GM12874 (cell line): ENCODE data around the gene CACNB2.

ENCODE experiments used
- CTCF ChIP-seq: IDR thresholded peaks from 2 replicates; pipeline ENCODE4 v1.5.1; 2011; ENCODE audit warnings: low read depth, mild to moderate bottlenecking, control low read depth, low read length, moderate library complexity; ENCODE audit not compliant: insufficient read depth

Gene CACNB2

GRCh38 chr10:18134921-18135320, 5.3 kb upstream of the CACNB2 start:
- no peak for TF ChIP-seq CTCF

GRCh38 chr10:18136073-18136791, 4.0 kb upstream of the CACNB2 start:
- TF ChIP-seq CTCF: no peak

- TF ChIP-seq CTCF: no peak
Observed at GRCh38 chr10:18137111-18137510, 3.1 kb upstream of the CACNB2 start.

GRCh38 chr10:18140957-18141845, 977 bp downstream of the CACNB2 start:
- no peak for TF ChIP-seq CTCF

GRCh38 chr10:18142151-18142550, 1.9 kb downstream of the CACNB2 start:
- no peak for TF ChIP-seq CTCF

GRCh38 chr10:18144396-18144795, 4.2 kb downstream of the CACNB2 start:
- no peak for TF ChIP-seq CTCF

- no peak for TF ChIP-seq CTCF
Observed at GRCh38 chr10:18144928-18145327, 4.7 kb downstream of the CACNB2 start.
